Panc1 (cell line): ENCODE results near the gene CLEC2L. TPM values are rescaled to one million over a fixed set of nuclear protein-coding genes. Genes with fewer than 3 reads are reported as not detected.

ENCODE experiments used
- ATAC-seq: fragments of 200-7000 bp; cut with Tn5 transposase; 2 replicates; pipeline ENCODE4 v1.9.1; 2020; ENCODE audit warnings: mild to moderate bottlenecking, moderate library complexity
- BruUV-seq: library from RNA; stranded (reverse); fragments of 400-500 nt; replicated peaks from 2 replicates; lab custom pipeline; 2021; lab: Mats Ljungman, UMichigan
- CTCF ChIA-PET: fragments of 300-600 bp; sonication (Branson Sonifier 250); formaldehyde crosslinking; loops from one replicate; lab custom pipeline; 2022; ENCODE audit warnings: antibody characterized with exemption; lab: Charles Lee
- POLR2A ChIA-PET: fragments of 300-600 bp; sonication (Branson Sonifier 250); formaldehyde crosslinking; loops from one replicate; lab custom pipeline; 2022; ENCODE audit warnings: antibody characterized with exemption; lab: Charles Lee
- DNase-seq: peaks from one replicate; pipeline ENCODE4 v3.0.0-alpha.2; 2010; ENCODE audit warnings: low read depth, low spot score
- H3K27ac ChIP-seq: 2 replicates; pipeline ENCODE4 v1.5.1; 2011; ENCODE audit warnings: mild to moderate bottlenecking, low read length, inconsistent platforms
- H3K27me3 ChIP-seq: fragments of 200-500 bp; sonication (Bioruptor generic); 2 replicates; pipeline ENCODE4 v1.6.0; 2014; ENCODE audit warnings: low read length, inconsistent platforms; ENCODE audit not compliant: control insufficient read depth, insufficient read depth
- H3K36me3 ChIP-seq: fragments of 200-500 bp; sonication (Bioruptor generic); 2 replicates; pipeline ENCODE4 v1.5.1; 2014; ENCODE audit warnings: inconsistent platforms, mild to moderate bottlenecking, low read length, moderate library complexity; ENCODE audit not compliant: control insufficient read depth, insufficient read depth
- H3K4me1 ChIP-seq: 2 replicates; pipeline ENCODE4 v1.5.1; 2011; ENCODE audit warnings: inconsistent platforms, mild to moderate bottlenecking, low read length, moderate library complexity; ENCODE audit not compliant: control insufficient read depth, insufficient read depth
- H3K4me3 ChIP-seq, 2 experiments: 2 replicates each; pipeline ENCODE4 v1.5.1; 2011 to 2012; ENCODE audit warnings: low read depth in 2 of 2, low read length in 2 of 2, mild to moderate bottlenecking in 2 of 2, inconsistent platforms in 1 of 2, moderate library complexity in 1 of 2
- H3K9me3 ChIP-seq: fragments of 200-500 bp; sonication (Bioruptor generic); 2 replicates; pipeline ENCODE4 v1.5.1; 2014; ENCODE audit warnings: low read depth, mild to moderate bottlenecking, inconsistent platforms, low read length, moderate library complexity; ENCODE audit not compliant: control insufficient read depth, insufficient read depth
- POLR2AphosphoS5 ChIP-seq: IDR thresholded peaks from 2 replicates; pipeline ENCODE4 v1.6.1; 2012; ENCODE audit warnings: mild to moderate bottlenecking, low read depth, low read length, moderate library complexity
- SIN3A ChIP-seq: IDR thresholded peaks from 2 replicates; pipeline ENCODE4 v1.6.1; 2012; ENCODE audit warnings: low read depth, mild to moderate bottlenecking, low read length, moderate library complexity, borderline replicate concordance; ENCODE audit not compliant: insufficient read depth
- TCF7L2 ChIP-seq: IDR thresholded peaks from 2 replicates; pipeline ENCODE4 v1.6.1; 2011; ENCODE audit warnings: mild to moderate bottlenecking, low read depth, low read length, inconsistent platforms
- in situ Hi-C: cut with HindIII; loops from 2 replicates; pipeline ENCODE4 v1.10.0; 2016; ENCODE audit warnings: low sequenced_read_pairs, low pct_unique_long_range_greater_than_20kb
- intact Hi-C: fragments of 100-400 bp; cut with micrococcal nuclease; formaldehyde crosslinking; loops from one replicate; pipeline ENCODE4 v1.10.0; 2022; ENCODE audit not compliant: unreplicated experiment
- total RNA-seq: library from RNA; stranded (reverse); gene quantifications from one replicate; pipeline ENCODE4 v1.2.1, GENCODE V29; 2021; ENCODE audit not compliant: unreplicated experiment
- TF ChIP-seq, protein P1 (sequence below), 2 experiments: IDR thresholded peaks; 2 replicates each; pipeline ENCODE4 v1.6.1; 2011 to 2012; ENCODE audit warnings: low read depth in 2 of 2, control low read depth in 1 of 2, low read length in 1 of 2, mild to moderate bottlenecking in 1 of 2, moderate library complexity in 1 of 2; ENCODE audit not compliant: insufficient read depth in 1 of 2
- TF ChIP-seq, protein P2 (sequence below): fragments of 450-650 bp; IDR thresholded peaks from 2 replicates; pipeline ENCODE4 v1.5.1; 2017; ENCODE audit warnings: mild to moderate bottlenecking

CLEC2L gene
- total RNA-seq, 1 experiment from 2014 or later, result not detected

DNA sequence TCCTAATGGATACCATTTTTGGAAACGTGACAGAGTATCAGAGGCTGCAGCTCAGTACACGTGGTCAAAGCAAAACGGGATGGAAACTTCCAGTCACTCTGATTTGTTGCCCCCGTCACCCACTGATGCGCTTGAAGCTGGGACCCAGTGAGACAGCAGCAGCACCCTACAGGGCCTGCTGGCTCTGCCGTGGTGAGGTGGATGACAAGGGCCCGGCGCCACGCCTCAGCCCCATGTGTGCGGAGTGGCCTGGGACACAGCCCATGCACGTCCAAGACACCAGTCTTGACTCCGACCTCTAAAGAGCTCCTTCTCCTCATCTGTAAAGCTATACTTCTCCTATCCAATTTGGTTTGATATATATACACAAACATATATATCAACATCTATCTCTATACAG, 39.0 kb downstream of the CLEC2L start:
- Histone ChIP-seq H3K36me3 (no peaks in the 10 kb centered on the region), H3K27ac (no peak overlapping the region), H3K27me3 (no peaks in the 10 kb centered on the region), H3K9me3 (no peaks in the 10 kb centered on the region), H3K4me3 (no peak overlapping the region), H3K4me1 (no peaks in the 10 kb centered on the region)
- in situ Hi-C loops, result no loop called here
- TF ChIP-seq TCF7L2 (no peak), SIN3A (no peak), POLR2AphosphoS5 (no peak)
- TF ChIP-seq, protein P1, sequence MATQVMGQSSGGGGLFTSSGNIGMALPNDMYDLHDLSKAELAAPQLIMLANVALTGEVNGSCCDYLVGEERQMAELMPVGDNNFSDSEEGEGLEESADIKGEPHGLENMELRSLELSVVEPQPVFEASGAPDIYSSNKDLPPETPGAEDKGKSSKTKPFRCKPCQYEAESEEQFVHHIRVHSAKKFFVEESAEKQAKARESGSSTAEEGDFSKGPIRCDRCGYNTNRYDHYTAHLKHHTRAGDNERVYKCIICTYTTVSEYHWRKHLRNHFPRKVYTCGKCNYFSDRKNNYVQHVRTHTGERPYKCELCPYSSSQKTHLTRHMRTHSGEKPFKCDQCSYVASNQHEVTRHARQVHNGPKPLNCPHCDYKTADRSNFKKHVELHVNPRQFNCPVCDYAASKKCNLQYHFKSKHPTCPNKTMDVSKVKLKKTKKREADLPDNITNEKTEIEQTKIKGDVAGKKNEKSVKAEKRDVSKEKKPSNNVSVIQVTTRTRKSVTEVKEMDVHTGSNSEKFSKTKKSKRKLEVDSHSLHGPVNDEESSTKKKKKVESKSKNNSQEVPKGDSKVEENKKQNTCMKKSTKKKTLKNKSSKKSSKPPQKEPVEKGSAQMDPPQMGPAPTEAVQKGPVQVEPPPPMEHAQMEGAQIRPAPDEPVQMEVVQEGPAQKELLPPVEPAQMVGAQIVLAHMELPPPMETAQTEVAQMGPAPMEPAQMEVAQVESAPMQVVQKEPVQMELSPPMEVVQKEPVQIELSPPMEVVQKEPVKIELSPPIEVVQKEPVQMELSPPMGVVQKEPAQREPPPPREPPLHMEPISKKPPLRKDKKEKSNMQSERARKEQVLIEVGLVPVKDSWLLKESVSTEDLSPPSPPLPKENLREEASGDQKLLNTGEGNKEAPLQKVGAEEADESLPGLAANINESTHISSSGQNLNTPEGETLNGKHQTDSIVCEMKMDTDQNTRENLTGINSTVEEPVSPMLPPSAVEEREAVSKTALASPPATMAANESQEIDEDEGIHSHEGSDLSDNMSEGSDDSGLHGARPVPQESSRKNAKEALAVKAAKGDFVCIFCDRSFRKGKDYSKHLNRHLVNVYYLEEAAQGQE (IDR thresholded peaks at IDR 0.05; ENCODE audit: insufficient read depth in 1 of 2, low read depth in 2 of 2, low read length in 1 of 2), result no peak
- TF ChIP-seq, protein P2, sequence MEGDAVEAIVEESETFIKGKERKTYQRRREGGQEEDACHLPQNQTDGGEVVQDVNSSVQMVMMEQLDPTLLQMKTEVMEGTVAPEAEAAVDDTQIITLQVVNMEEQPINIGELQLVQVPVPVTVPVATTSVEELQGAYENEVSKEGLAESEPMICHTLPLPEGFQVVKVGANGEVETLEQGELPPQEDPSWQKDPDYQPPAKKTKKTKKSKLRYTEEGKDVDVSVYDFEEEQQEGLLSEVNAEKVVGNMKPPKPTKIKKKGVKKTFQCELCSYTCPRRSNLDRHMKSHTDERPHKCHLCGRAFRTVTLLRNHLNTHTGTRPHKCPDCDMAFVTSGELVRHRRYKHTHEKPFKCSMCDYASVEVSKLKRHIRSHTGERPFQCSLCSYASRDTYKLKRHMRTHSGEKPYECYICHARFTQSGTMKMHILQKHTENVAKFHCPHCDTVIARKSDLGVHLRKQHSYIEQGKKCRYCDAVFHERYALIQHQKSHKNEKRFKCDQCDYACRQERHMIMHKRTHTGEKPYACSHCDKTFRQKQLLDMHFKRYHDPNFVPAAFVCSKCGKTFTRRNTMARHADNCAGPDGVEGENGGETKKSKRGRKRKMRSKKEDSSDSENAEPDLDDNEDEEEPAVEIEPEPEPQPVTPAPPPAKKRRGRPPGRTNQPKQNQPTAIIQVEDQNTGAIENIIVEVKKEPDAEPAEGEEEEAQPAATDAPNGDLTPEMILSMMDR, result no peak
- no peak for ATAC-seq
- CTCF ChIA-PET, result no interaction called here
- intact Hi-C loops, result no loop called here
- DNase-seq, result no peak
- POLR2A ChIA-PET, result no interaction called here
- no TSS peak for BruUV-seq

DNA sequence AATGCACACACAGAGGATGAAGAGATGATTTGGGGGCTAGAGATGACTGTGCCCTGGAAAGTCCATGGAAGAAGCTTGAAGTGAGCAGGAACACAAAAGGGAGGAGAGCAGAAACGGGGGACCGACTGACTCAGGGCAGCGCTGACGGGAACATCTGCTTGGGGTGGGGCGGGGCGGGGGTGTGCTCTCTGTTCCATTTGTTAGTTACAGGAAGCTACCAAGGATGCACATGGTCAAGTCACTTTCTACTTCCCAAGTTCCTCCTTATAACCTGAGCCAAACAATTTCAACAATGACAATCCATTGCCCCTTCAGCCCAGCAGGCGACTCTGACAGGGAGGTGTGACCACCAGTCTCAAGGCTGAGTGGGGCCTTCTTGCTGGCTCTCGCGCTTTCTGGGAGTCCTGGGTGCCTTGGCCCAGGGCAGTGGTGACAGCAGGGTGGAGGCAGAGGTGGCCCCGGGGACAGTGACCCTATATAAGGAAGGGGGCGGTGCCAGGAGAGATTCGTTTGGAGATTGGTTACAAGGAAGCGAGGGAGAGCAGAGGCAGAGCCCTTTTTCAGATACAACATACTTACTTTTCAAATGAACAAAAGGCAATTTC, 39.6 kb downstream of the CLEC2L start:
- ATAC-seq, result no peak
- Histone ChIP-seq H3K27ac (no peak overlapping the region), H3K27me3 (no peaks in the 10 kb centered on the region), H3K9me3 (no peaks in the 10 kb centered on the region), H3K4me1 (no peaks in the 10 kb centered on the region), H3K36me3 (no peaks in the 10 kb centered on the region), H3K4me3 (no peak overlapping the region)
- no peak for DNase-seq
- ChIA-PET POLR2A (no interaction called here), CTCF (no interaction called here)
- intact Hi-C loops, result no loop called here
- TF ChIP-seq POLR2AphosphoS5 (no peak), TCF7L2 (no peak)
- in situ Hi-C loops, result no loop called here
- TSS peak; percentile 37 for BruUV-seq

DNA sequence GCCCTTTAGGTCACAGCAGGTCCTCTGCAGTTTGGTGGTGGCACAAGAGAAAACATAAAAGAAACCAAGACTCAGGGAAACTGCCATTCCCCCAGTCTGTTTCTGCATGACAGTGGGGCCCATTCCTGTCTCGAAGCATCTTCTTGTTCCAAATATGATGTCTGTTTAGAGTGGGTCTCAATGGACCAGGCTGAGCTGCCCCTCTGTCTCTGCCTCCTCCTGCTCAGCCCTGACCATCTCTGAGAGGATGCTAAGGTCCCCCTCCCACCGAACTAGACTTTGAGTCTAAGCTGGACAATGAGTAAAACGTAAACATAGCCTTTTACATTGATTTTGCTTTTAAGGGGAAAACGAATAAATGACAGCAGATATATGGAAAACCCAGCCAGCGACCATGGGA, 40.4 kb downstream of the CLEC2L start:
- no peak for TF ChIP-seq SIN3A
- no peak for TF ChIP-seq TCF7L2
- TF ChIP-seq POLR2AphosphoS5, result no peak
- TF ChIP-seq, protein P1 (IDR thresholded peaks at IDR 0.05; ENCODE audit: insufficient read depth in 1 of 2, low read depth in 2 of 2, low read length in 1 of 2), result no peak
- TF ChIP-seq, protein P2, result no peak
- ChIA-PET POLR2A (no interaction called here), CTCF (no interaction called here)
- intact Hi-C loops (no loop called here), in situ Hi-C loops (no loop called here)
- Histone ChIP-seq H3K4me1 (no peaks in the 10 kb centered on the region), H3K9me3 (no peaks in the 10 kb centered on the region), H3K36me3 (no peaks in the 10 kb centered on the region), H3K27me3 (no peaks in the 10 kb centered on the region), H3K4me3 (no peak overlapping the region), H3K27ac (no peak overlapping the region)
- no peak for ATAC-seq
- no TSS peak for BruUV-seq
- DNase-seq, result no peak
